Uterus (tissue), 2 donors: ENCODE results near the gene CAPN7.

ENCODE experiments used
- CTCF ChIP-seq, 4 experiments: fragments of 200-600 bp in 2 of 4; fragments of 450-650 bp in 2 of 4; sonication (generic) in 2 of 4; IDR thresholded peaks; one replicate each; pipeline ENCODE4 v1.5.1; 2016 to 2019; ENCODE audit warnings: antibody characterized with exemption in 4 of 4, mild to moderate bottlenecking in 2 of 4, moderate library complexity in 1 of 4
- POLR2A ChIP-seq, 2 donors: fragments of 450-650 bp; IDR thresholded peaks; one replicate each; pipeline ENCODE4 v1.6.1; 2016; ENCODE audit warnings: antibody characterized with exemption in 2 of 2, mild to moderate bottlenecking in 1 of 2, moderate library complexity in 1 of 2

- TF ChIP-seq CTCF (IDR thresholded peaks at IDR 0.05) = no peak
- no peak for TF ChIP-seq POLR2A (IDR thresholded peaks at IDR 0.05)
Measured at GRCh38 chr3:15263120-15263519, 57.1 kb downstream of the CAPN7 start.
